Adrenal gland (tissue), 12 donors: ENCODE measurements around the gene SKIC2. TPM values are rescaled to one million over a fixed set of nuclear protein-coding genes. Genes with fewer than 3 reads are reported as not detected.

Experiments
- DNase-seq, 7 donors: peaks; one replicate each; pipeline ENCODE4 v3.0.0-alpha.2; 2019 to 2020
- H3K27ac ChIP-seq, 5 donors: fragments of 200-600 bp; sonication (generic) in 4 of 5; 1 replicate in 3 of 5; 2 replicates in 2 of 5; pipeline versions ENCODE4 v1.5.1 to v1.8.0; 2016 to 2020; ENCODE audit warnings: mild to moderate bottlenecking in 1 of 5
- H3K27me3 ChIP-seq: fragments of 200-600 bp; 2 replicates; pipeline ENCODE4 v1.8.0; 2021
- H3K36me3 ChIP-seq, 2 donors: fragments of 200-600 bp; replicated peaks in 1 of 2; 1 replicate in 1 of 2; 2 replicates in 1 of 2; pipeline versions ENCODE4 v1.5.1 to v1.8.0; 2018 to 2022
- H3K4me1 ChIP-seq, 2 donors: fragments of 200-600 bp; replicated peaks in 1 of 2; 1 replicate in 1 of 2; 2 replicates in 1 of 2; pipeline versions ENCODE4 v1.5.1 to v1.8.0; 2018 to 2021
- H3K4me3 ChIP-seq, 4 donors: fragments of 200-600 bp; sonication (generic) in 3 of 4; one replicate each; pipeline ENCODE4 v1.5.1; 2016 to 2018
- H3K9me3 ChIP-seq, 3 donors: fragments of 200-600 bp; sonication (generic) in 1 of 3; replicated peaks in 1 of 3; 1 replicate in 2 of 3; 2 replicates in 1 of 3; pipeline versions ENCODE4 v1.5.1 to v1.8.0; 2016 to 2021
- POLR2A ChIP-seq, 2 donors: fragments of 450-650 bp; IDR thresholded peaks; one replicate each; pipeline ENCODE4 v1.6.1; 2017; ENCODE audit warnings: antibody characterized with exemption in 2 of 2, mild to moderate bottlenecking in 2 of 2, moderate library complexity in 1 of 2
- WGBS, 4 donors: extraction: QIAGEN DNeasy Blood & Tissue Kit in 2 of 4; methylation state at CpG; one replicate each; pipeline versions ENCODE4 v1.1.5 to v1.1.7; 2013 to 2017; 5-methylcytosine and 5-hydroxymethylcytosine counted together
- intact Hi-C, 2 donors: fragments of 100-400 bp; cut with DNase I; formaldehyde crosslinking; loops; one replicate each; pipeline versions ENCODE4 v1.14.1 to v1.15.0; 2022 to 2023
- polyA plus RNA-seq, 3 donors: library from polyadenylated mRNA; stranded (reverse); fragments of 200-250 nt in 2 of 3; fragments of 350-450 nt in 1 of 3; fragmentation: Illumina TruSeq in 1 of 3; extraction: RNeasy Lipid Tissue Mini Kit (QIAGEN cat#74804) in 1 of 3; gene quantifications; one replicate each; pipeline ENCODE4 v1.2.3, GENCODE V29; 2013 to 2014
- total RNA-seq, 9 donors: library from RNA; depleted of rRNA in 4 of 9; stranded (reverse); fragments of >200 nt in 4 of 9; fragments of 120-200 nt in 1 of 9; fragmentation: NEBNext Ultra II Directional in 1 of 9; extraction: Animal tissue kit (Norgen Biotek cat#: 25700) in 1 of 9; gene quantifications; one replicate each; pipeline versions ENCODE4 v1.1.0 to v1.2.4, GENCODE V29; 2013 to 2023
- TF ChIP-seq, protein P1 (sequence below), 6 experiments: fragments of 450-650 bp in 4 of 6; fragments of 200-600 bp in 2 of 6; sonication (generic) in 1 of 6; IDR thresholded peaks; 1 replicate in 5 of 6; 2 replicates in 1 of 6; pipeline versions ENCODE4 v1.5.1 to v1.8.0; 2016 to 2021; ENCODE audit warnings: antibody characterized with exemption in 6 of 6, mild to moderate bottlenecking in 2 of 6, moderate library complexity in 1 of 6
- donor health status: healthy with polysubstance abuse.
- donor health status: Bipolar disorder and iron deficiency.
- donor health status: DM: yes; HTN: yes; CAD: no.
- donor health status: DM: no; HTN: no; CAD: no.
- donor health status: DM: no; HTN: no; CAD: no.
- donor health status: DM: yes; HTN: yes; CAD: no.

The SKIC2 gene
- total and polyA plus RNA-seq, 12 donors = 29.9 to 330 (median 90.7) TPM

DNA sequence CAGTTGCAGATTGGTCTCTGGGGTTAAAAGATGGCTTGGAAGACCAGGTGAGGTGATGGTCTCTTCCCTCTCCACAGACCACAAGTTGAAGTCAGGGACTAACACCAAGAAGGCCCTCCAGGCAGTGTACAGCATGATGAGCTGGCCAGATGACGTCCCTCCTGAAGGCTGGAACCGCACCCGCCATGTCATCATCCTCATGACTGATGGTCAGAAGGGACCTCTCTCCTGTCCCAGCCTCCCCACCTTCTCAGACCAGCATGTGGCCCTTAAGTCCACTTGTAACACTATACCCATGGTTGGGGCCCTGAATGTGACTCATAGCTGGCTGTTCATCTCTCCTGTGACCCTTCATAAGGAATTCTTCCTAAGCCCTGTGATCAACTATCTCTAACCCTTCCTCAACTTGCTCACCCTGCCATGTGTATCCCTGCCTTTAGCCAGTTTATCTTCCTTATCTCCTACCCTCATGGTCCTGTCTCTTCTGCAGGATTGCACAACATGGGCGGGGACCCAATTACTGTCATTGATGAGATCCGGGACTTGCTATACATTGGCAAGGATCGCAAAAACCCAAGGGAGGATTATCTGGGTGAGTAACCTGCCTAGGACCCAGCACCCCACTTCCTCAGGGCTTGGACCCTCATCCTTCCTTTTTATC lies 10.1 kb upstream of the SKIC2 start:
- H3K36me3 ChIP-seq = peaks cover 0 to 29% of the 10 kb centered on the region in 2 donors
- H3K27me3 ChIP-seq = no peaks in the 10 kb centered on the region
- H3K4me1 ChIP-seq = peaks cover 12 to 15% of the 10 kb centered on the region in 2 donors
- no peak for TF ChIP-seq POLR2A (IDR thresholded peaks at IDR 0.05)
- TF ChIP-seq, protein P1, sequence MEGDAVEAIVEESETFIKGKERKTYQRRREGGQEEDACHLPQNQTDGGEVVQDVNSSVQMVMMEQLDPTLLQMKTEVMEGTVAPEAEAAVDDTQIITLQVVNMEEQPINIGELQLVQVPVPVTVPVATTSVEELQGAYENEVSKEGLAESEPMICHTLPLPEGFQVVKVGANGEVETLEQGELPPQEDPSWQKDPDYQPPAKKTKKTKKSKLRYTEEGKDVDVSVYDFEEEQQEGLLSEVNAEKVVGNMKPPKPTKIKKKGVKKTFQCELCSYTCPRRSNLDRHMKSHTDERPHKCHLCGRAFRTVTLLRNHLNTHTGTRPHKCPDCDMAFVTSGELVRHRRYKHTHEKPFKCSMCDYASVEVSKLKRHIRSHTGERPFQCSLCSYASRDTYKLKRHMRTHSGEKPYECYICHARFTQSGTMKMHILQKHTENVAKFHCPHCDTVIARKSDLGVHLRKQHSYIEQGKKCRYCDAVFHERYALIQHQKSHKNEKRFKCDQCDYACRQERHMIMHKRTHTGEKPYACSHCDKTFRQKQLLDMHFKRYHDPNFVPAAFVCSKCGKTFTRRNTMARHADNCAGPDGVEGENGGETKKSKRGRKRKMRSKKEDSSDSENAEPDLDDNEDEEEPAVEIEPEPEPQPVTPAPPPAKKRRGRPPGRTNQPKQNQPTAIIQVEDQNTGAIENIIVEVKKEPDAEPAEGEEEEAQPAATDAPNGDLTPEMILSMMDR (IDR thresholded peaks at IDR 0.05) = no peak
- DNase-seq = peak in 1 of 7 donors; percentile 55
- no peaks in the 10 kb centered on the region for H3K9me3 ChIP-seq
- no peak overlapping the region for H3K4me3 ChIP-seq
- 71 to 77% (median 74%) methylated on average over 5 to 6 of the region's 6 CpGs for WGBS, 4 donors
- intact Hi-C loops = no loop called here
- no peak overlapping the region for H3K27ac ChIP-seq

DNA sequence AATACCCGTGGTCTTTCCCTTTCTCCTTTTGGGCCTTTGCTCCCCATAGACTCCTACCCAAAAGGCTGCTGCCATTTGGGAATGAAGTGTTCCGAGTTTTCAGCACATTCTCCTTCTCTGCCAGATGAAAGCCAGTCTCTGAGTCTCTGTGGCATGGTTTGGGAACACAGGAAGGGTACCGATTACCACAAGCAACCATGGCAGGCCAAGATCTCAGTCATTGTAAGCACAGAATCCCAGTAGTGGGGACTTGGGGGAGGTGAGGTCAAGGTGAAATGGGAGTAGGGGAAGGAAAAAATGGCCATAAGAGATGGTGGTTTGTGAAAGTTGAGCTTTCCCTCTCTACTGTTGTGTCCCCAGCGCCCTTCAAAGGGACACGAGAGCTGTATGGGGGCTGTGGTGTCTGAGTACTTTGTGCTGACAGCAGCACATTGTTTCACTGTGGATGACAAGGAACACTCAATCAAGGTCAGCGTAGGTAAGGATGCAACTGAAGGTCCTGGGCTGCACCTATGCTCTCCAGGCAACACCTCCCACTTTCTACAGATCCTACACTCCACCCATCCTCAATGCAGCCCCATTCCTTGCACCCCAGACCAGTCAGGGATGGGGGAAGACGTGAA lies 8.9 kb upstream of the SKIC2 start:
- Histone ChIP-seq H3K4me1 (peaks cover 11 to 12% of the 10 kb centered on the region in 2 donors), H3K36me3 (peaks cover 0 to 41% of the 10 kb centered on the region in 2 donors), H3K4me3 (no peak overlapping the region), H3K9me3 (no peaks in the 10 kb centered on the region), H3K27ac (no peak overlapping the region), H3K27me3 (no peaks in the 10 kb centered on the region)
- DNase-seq = no peak
- WGBS, 4 donors = 83 to 89% (median 87%) methylated on average over 7 of the region's 7 CpGs
- intact Hi-C loops = loop anchor here (5.0 kb wide), 1 partner anchor 48 kb away; the partner anchor contains the start of gene ZBTB12 (in 2 of the 2)
- TF ChIP-seq, protein P1 (IDR thresholded peaks at IDR 0.05) = no peak
- TF ChIP-seq POLR2A (IDR thresholded peaks at IDR 0.05) = no peak

DNA sequence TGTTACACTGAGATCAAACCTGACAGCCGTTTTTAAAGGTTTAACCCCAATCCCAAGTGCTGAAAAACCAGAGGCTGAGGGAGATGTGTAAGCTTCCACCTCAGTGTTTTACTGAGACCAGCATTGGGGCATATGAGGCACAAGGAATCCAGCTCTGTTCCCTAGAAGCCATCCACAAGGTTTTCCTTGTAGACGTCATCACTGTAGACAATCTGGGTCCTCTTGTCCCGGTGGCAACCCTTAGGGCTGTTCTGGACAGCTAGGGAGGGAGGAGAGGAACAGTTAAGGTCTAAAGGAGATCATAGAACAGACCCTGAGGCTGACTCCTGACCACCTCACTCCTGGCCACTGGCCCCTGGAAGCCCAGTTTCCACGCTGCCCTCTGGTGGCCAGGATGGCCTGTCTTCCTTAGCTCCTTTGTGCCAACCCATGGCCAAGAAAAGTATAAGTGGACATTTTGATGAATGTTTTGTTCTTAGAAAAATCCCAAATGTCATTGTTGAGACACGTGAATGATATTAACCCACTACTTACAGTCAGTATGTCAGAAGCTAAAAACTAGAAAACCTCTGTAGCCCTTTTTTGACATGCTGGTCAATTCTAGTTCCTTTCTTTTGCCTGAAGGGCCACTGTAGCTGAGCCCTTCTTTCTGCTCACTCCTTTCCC lies 6.7 kb upstream of the SKIC2 start:
- Histone ChIP-seq H3K4me3 (no peak overlapping the region), H3K36me3 (peaks cover 0 to 62% of the 10 kb centered on the region in 2 donors), H3K27ac (peak overlapping the region in 1 of 5 donors; percentile 24), H3K4me1 (no peaks in the 10 kb centered on the region), H3K27me3 (no peaks in the 10 kb centered on the region), H3K9me3 (no peaks in the 10 kb centered on the region)
- 53 to 63% (median 55%) methylated on average over 5 of the region's 5 CpGs for WGBS, 4 donors
- peak; percentile 67 to 85 (median 77) for DNase-seq
- intact Hi-C loops = loop anchor here (5.0 kb wide), 1 partner anchor 50 kb away; the partner anchor contains the start of gene ZBTB12 (in 2 of the 2)
- no peak for TF ChIP-seq POLR2A (IDR thresholded peaks at IDR 0.05)
- TF ChIP-seq, protein P1 (IDR thresholded peaks at IDR 0.05) = peak; percentile 67 to 80 (median 74)

DNA sequence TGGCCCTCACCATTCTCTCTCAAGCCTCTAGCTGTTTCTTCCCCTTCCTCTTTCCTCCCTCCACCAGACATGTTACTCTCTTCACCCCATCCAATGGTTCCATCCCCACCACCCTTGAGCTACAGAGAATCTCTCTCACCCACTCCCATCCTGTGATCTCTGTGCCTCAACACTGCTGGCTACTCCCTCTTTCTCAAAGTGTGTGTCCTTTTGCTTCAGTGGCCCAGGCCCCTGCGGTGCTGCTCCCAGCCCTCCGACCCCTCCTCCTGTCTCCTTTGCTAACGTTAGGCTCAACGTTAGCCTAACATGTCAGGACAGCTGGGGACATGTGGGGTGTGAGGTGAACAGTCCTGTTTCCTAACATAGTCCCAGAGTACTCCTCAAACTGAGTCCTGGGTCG lies 6.1 kb upstream of the SKIC2 start:
- intact Hi-C loops = loop anchor here (5.0 kb wide), 1 partner anchor 51 kb away; the partner anchor contains the start of gene ZBTB12 (in 2 of the 2)
- 74 to 79% (median 77%) methylated on average over 4 to 5 of the region's 5 CpGs for WGBS, 4 donors
- no peak overlapping the region for H3K4me3 ChIP-seq
- H3K27ac ChIP-seq = peak overlapping the region in 1 of 5 donors; percentile 24
- TF ChIP-seq, protein P1 (IDR thresholded peaks at IDR 0.05) = no peak
- TF ChIP-seq POLR2A (IDR thresholded peaks at IDR 0.05) = no peak
- no peaks in the 10 kb centered on the region for H3K9me3 ChIP-seq
- H3K27me3 ChIP-seq = no peaks in the 10 kb centered on the region
- peaks cover 1 to 6% of the 10 kb centered on the region in 2 donors for H3K4me1 ChIP-seq
- DNase-seq = no peak
- H3K36me3 ChIP-seq = peaks cover 0 to 62% of the 10 kb centered on the region in 2 donors
